H1 (cell line): Measurements from ENCODE around the gene DYRK1A. TPM values are rescaled to one million over a fixed set of nuclear protein-coding genes. Genes with fewer than 3 reads are reported as not detected.

ENCODE experiments used
- BACH1 ChIP-seq: IDR thresholded peaks from 2 replicates; pipeline ENCODE4 v1.6.1; 2012; ENCODE audit warnings: low read length, improper control_type of control experiment
- CEBPB ChIP-seq: IDR thresholded peaks from 2 replicates; pipeline ENCODE4 v1.6.1; 2012; ENCODE audit warnings: low read depth, low read length
- GABPA ChIP-seq: IDR thresholded peaks from 2 replicates; pipeline ENCODE4 v1.6.1; 2011; ENCODE audit warnings: mild to moderate bottlenecking, low read length, moderate library complexity, borderline replicate concordance; ENCODE audit not compliant: insufficient read depth
- MAX ChIP-seq: IDR thresholded peaks from 2 replicates; pipeline ENCODE4 v1.6.1; 2012; ENCODE audit warnings: inconsistent platforms
- RAD21 ChIP-seq, 2 experiments: IDR thresholded peaks in 1 of 2; conservative IDR thresholded peaks in 1 of 2; 2 replicates each; pipeline ENCODE4 v1.6.1; 2011; ENCODE audit warnings: low read depth in 2 of 2, low read length in 2 of 2, improper control_type of control experiment in 1 of 2, inconsistent platforms in 1 of 2, mild to moderate bottlenecking in 1 of 2, moderate library complexity in 1 of 2
- SIX5 ChIP-seq: IDR thresholded peaks from 2 replicates; pipeline ENCODE4 v1.6.1; 2011; ENCODE audit warnings: mild to moderate bottlenecking, low read depth, low read length
- TCF12 ChIP-seq: IDR thresholded peaks from 2 replicates; pipeline ENCODE4 v1.6.1; 2011; ENCODE audit warnings: low read depth, mild to moderate bottlenecking, low read length
- polyA plus RNA-seq, 7 experiments: library from polyadenylated mRNA; depleted of rRNA in 3 of 7; stranded (reverse) in 5 of 7; unstranded in 2 of 7; fragments of >200 nt in 5 of 7; fragments of 200-250 nt in 2 of 7; gene quantifications; 1 replicate in 5 of 7; 2 replicates in 1 of 7; 4 replicates in 1 of 7; pipeline versions ENCODE4 v1.2.1 to v1.2.3, GENCODE V29; 2011 to 2013; ENCODE audit warnings: missing spikeins in 2 of 7, mixed read lengths in 2 of 7
- total RNA-seq: library from RNA; stranded (reverse); fragmentation: NEBNext Ultra II Directional; extraction: Animal tissue kit (Norgen Biotek cat#: 25700); gene quantifications from 2 replicates; pipeline ENCODE4 v1.2.1, GENCODE V29; 2021
- TF ChIP-seq, protein P1 (sequence below): fragments of 300-600 bp; sonication (generic); IDR thresholded peaks from 2 replicates; pipeline ENCODE4 v1.7.1; 2012; ENCODE audit warnings: low read length, moderate library complexity, mild to moderate bottlenecking, inconsistent platforms; ENCODE audit not compliant: insufficient replicate concordance
- TF ChIP-seq, protein P2 (sequence below): IDR thresholded peaks from 2 replicates; pipeline ENCODE4 v1.6.1; 2011; ENCODE audit warnings: low read length, improper control_type of control experiment

Gene DYRK1A
- total and polyA plus RNA-seq, 2 of the 8 experiments (the other 6 are each of a cell fraction or from before 2014, with no cell fraction given), result 61.1 to 62.2 TPM

DNA sequence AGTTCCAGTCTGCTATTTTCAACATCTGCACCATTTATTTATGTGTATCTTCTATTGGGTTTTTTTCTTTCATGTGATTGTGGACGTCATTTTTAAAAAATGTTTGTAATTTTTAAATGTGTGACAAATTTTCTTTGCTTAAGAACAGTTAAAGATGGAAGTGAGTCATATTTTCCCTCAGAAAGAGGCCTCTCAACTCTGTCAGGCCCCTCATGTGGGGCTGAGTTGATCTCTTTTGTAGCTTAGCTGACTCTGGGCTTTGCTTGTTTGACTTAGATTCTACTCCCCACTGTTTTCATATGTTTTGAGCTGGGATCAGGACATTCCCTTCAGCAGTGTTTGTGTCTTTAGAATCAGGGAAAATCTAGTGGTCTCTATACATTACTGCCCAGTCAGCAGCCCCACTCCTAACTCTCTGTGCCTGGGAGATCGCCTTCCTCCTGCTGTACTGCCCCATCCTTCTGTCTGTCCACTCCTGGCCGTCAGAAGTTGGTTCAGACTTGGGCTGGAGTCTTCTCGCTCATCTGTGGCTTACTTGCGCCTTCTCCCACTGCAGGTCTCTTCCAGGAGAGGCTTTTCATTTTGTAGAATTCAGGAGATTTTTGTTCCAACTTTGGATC lies 137.4 kb downstream of the DYRK1A start (continued):
- TF ChIP-seq, protein P1, sequence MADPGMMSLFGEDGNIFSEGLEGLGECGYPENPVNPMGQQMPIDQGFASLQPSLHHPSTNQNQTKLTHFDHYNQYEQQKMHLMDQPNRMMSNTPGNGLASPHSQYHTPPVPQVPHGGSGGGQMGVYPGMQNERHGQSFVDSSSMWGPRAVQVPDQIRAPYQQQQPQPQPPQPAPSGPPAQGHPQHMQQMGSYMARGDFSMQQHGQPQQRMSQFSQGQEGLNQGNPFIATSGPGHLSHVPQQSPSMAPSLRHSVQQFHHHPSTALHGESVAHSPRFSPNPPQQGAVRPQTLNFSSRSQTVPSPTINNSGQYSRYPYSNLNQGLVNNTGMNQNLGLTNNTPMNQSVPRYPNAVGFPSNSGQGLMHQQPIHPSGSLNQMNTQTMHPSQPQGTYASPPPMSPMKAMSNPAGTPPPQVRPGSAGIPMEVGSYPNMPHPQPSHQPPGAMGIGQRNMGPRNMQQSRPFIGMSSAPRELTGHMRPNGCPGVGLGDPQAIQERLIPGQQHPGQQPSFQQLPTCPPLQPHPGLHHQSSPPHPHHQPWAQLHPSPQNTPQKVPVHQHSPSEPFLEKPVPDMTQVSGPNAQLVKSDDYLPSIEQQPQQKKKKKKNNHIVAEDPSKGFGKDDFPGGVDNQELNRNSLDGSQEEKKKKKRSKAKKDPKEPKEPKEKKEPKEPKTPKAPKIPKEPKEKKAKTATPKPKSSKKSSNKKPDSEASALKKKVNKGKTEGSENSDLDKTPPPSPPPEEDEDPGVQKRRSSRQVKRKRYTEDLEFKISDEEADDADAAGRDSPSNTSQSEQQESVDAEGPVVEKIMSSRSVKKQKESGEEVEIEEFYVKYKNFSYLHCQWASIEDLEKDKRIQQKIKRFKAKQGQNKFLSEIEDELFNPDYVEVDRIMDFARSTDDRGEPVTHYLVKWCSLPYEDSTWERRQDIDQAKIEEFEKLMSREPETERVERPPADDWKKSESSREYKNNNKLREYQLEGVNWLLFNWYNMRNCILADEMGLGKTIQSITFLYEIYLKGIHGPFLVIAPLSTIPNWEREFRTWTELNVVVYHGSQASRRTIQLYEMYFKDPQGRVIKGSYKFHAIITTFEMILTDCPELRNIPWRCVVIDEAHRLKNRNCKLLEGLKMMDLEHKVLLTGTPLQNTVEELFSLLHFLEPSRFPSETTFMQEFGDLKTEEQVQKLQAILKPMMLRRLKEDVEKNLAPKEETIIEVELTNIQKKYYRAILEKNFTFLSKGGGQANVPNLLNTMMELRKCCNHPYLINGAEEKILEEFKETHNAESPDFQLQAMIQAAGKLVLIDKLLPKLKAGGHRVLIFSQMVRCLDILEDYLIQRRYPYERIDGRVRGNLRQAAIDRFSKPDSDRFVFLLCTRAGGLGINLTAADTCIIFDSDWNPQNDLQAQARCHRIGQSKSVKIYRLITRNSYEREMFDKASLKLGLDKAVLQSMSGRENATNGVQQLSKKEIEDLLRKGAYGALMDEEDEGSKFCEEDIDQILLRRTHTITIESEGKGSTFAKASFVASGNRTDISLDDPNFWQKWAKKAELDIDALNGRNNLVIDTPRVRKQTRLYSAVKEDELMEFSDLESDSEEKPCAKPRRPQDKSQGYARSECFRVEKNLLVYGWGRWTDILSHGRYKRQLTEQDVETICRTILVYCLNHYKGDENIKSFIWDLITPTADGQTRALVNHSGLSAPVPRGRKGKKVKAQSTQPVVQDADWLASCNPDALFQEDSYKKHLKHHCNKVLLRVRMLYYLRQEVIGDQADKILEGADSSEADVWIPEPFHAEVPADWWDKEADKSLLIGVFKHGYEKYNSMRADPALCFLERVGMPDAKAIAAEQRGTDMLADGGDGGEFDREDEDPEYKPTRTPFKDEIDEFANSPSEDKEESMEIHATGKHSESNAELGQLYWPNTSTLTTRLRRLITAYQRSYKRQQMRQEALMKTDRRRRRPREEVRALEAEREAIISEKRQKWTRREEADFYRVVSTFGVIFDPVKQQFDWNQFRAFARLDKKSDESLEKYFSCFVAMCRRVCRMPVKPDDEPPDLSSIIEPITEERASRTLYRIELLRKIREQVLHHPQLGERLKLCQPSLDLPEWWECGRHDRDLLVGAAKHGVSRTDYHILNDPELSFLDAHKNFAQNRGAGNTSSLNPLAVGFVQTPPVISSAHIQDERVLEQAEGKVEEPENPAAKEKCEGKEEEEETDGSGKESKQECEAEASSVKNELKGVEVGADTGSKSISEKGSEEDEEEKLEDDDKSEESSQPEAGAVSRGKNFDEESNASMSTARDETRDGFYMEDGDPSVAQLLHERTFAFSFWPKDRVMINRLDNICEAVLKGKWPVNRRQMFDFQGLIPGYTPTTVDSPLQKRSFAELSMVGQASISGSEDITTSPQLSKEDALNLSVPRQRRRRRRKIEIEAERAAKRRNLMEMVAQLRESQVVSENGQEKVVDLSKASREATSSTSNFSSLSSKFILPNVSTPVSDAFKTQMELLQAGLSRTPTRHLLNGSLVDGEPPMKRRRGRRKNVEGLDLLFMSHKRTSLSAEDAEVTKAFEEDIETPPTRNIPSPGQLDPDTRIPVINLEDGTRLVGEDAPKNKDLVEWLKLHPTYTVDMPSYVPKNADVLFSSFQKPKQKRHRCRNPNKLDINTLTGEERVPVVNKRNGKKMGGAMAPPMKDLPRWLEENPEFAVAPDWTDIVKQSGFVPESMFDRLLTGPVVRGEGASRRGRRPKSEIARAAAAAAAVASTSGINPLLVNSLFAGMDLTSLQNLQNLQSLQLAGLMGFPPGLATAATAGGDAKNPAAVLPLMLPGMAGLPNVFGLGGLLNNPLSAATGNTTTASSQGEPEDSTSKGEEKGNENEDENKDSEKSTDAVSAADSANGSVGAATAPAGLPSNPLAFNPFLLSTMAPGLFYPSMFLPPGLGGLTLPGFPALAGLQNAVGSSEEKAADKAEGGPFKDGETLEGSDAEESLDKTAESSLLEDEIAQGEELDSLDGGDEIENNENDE, result no peak
- TF ChIP-seq MAX (no peak), RAD21 (IDR thresholded peaks at IDR 0.05 in 1 of 2, conservative IDR thresholded peaks at IDR 0.05 in 1 of 2; ENCODE audit: low read depth in 2 of 2, low read length in 2 of 2) (no peak), BACH1 (no peak), CEBPB (no peak), GABPA (no peak), SIX5 (no peak), TCF12 (no peak)
- TF ChIP-seq, protein P2, sequence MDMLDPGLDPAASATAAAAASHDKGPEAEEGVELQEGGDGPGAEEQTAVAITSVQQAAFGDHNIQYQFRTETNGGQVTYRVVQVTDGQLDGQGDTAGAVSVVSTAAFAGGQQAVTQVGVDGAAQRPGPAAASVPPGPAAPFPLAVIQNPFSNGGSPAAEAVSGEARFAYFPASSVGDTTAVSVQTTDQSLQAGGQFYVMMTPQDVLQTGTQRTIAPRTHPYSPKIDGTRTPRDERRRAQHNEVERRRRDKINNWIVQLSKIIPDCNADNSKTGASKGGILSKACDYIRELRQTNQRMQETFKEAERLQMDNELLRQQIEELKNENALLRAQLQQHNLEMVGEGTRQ, result no peak
